Measurements from ENCODE around the gene GAL3ST2.

DNA sequence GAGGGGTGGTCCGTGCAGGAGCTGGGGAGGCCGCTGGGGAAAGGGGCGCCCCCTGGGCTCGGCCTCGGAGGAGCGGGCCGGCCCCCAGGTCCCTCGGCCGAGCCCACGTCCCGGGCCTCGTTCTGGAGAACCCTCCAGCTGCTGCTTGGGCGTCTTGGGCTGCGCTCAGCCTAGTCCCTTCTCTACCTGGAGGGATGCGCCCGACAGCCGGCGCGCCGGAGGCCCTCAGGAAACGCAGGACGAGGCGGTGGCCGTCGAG, 42.5 kb upstream of the GAL3ST2 start:
- TF ChIP-seq CTCF (IDR thresholded peaks at IDR 0.05; ENCODE audit: insufficient read depth, low read depth, low read length) = no peak
- TF ChIP-seq EZH2 (IDR thresholded peaks at IDR 0.05; ENCODE audit: insufficient read depth, low read length) = no peak
